ENCODE measurements around the gene RAB3C.
A peak's percentile ranks its signal among the peaks of the same experiment; 100 is the strongest.

The RAB3C gene

GRCh38 chr5:58868931-58869330, 286.1 kb downstream of the RAB3C start:
- Histone ChIP-seq H3K4me3 (IDR thresholded peaks at IDR 0.05; ENCODE audit: insufficient read depth, low read depth, low read length) (no peak overlapping the region), H3K4me1 (ENCODE audit: low read depth, poor library complexity, severe bottlenecking) (no peaks in the 10 kb centered on the region), H3K27ac (no peak overlapping the region), H4K20me1 (ENCODE audit: insufficient read depth) (no peaks in the 10 kb centered on the region), H3K36me3 (ENCODE audit: insufficient read depth) (no peaks in the 10 kb centered on the region), H3K27me3 (ENCODE audit: insufficient read depth, low read depth) (no peaks in the 10 kb centered on the region), H3K4me2 (no peak overlapping the region), H3K79me2 (ENCODE audit: insufficient read depth, low read depth) (no peaks in the 10 kb centered on the region), H3K9ac (no peak overlapping the region), H2AFZ (ENCODE audit: low read depth) (no peak overlapping the region)
- TF ChIP-seq CTCF (conservative IDR thresholded peaks at IDR 0.05; ENCODE audit: low read depth, low read length), result no peak

GRCh38 chr5:58871648-58872242, 288.9 kb downstream of the RAB3C start:
- H3K4me3 ChIP-seq (IDR thresholded peaks at IDR 0.05; ENCODE audit: insufficient read depth, low read depth, low read length), result no peak overlapping the region
- H3K79me2 ChIP-seq (ENCODE audit: insufficient read depth, low read depth), result no peaks in the 10 kb centered on the region
- TF ChIP-seq CTCF (conservative IDR thresholded peaks at IDR 0.05; ENCODE audit: low read depth, low read length), result peak; percentile 75; the same call in 1 of the 2 replicates

GRCh38 chr5:58872670-58873273, 289.9 kb downstream of the RAB3C start:
- no peak overlapping the region for H3K9ac ChIP-seq
- no peak overlapping the region for H2AFZ ChIP-seq (ENCODE audit: low read depth)
- no peak overlapping the region for H3K4me3 ChIP-seq (IDR thresholded peaks at IDR 0.05; ENCODE audit: insufficient read depth, low read depth, low read length)
- no peak for TF ChIP-seq CTCF (conservative IDR thresholded peaks at IDR 0.05; ENCODE audit: low read depth, low read length)
- H3K4me1 ChIP-seq (ENCODE audit: low read depth, poor library complexity, severe bottlenecking), result no peaks in the 10 kb centered on the region
- H3K36me3 ChIP-seq (ENCODE audit: insufficient read depth), result no peaks in the 10 kb centered on the region
- no peaks in the 10 kb centered on the region for H4K20me1 ChIP-seq (ENCODE audit: insufficient read depth)
- no peak overlapping the region for H3K4me2 ChIP-seq
- H3K27me3 ChIP-seq (ENCODE audit: insufficient read depth, low read depth), result no peaks in the 10 kb centered on the region
- no peak overlapping the region for H3K27ac ChIP-seq
- no peaks in the 10 kb centered on the region for H3K79me2 ChIP-seq (ENCODE audit: insufficient read depth, low read depth)

More at GRCh38 chr5:58871648-58872242, 288.9 kb downstream of the RAB3C start:
- H3K4me2 ChIP-seq, result no peak overlapping the region
- no peaks in the 10 kb centered on the region for H4K20me1 ChIP-seq (ENCODE audit: insufficient read depth)
- no peaks in the 10 kb centered on the region for H3K36me3 ChIP-seq (ENCODE audit: insufficient read depth)
- H2AFZ ChIP-seq (ENCODE audit: low read depth), result no peak overlapping the region
- no peak overlapping the region for H3K9ac ChIP-seq
- no peak overlapping the region for H3K27ac ChIP-seq
- no peaks in the 10 kb centered on the region for H3K4me1 ChIP-seq (ENCODE audit: low read depth, poor library complexity, severe bottlenecking)
- no peaks in the 10 kb centered on the region for H3K27me3 ChIP-seq (ENCODE audit: insufficient read depth, low read depth)

GRCh38 chr5:58875599-58875998, 292.7 kb downstream of the RAB3C start:
- Histone ChIP-seq H3K9ac (no peak overlapping the region), H3K4me2 (no peak overlapping the region), H3K79me2 (ENCODE audit: insufficient read depth, low read depth) (no peaks in the 10 kb centered on the region), H4K20me1 (ENCODE audit: insufficient read depth) (no peaks in the 10 kb centered on the region), H2AFZ (ENCODE audit: low read depth) (no peak overlapping the region), H3K4me1 (ENCODE audit: low read depth, poor library complexity, severe bottlenecking) (no peaks in the 10 kb centered on the region), H3K27ac (no peak overlapping the region), H3K4me3 (IDR thresholded peaks at IDR 0.05; ENCODE audit: insufficient read depth, low read depth, low read length) (no peak overlapping the region), H3K36me3 (ENCODE audit: insufficient read depth) (no peaks in the 10 kb centered on the region), H3K27me3 (ENCODE audit: insufficient read depth, low read depth) (no peaks in the 10 kb centered on the region)
- no peak for TF ChIP-seq CTCF (conservative IDR thresholded peaks at IDR 0.05; ENCODE audit: low read depth, low read length)
